SKM-1 treated with dmso at 0.1 percent for 144 hours (cell line): ENCODE results near the gene MBTD1.
"Not testable (repeated sequence)": the region's sequence is repeated elsewhere in the genome, so short reads cannot be mapped to it uniquely, and the experiment has no call there.

Source experiments
- DNase-seq: peaks from one replicate; lab custom pipeline; 2025; ENCODE audit not compliant: unreplicated experiment; lab: John Stamatoyannopoulos, UW

MBTD1 gene

GRCh38 chr17:51255673-51256072 is 4.2 kb downstream of the MBTD1 start:
- no peak for DNase-seq

DNA sequence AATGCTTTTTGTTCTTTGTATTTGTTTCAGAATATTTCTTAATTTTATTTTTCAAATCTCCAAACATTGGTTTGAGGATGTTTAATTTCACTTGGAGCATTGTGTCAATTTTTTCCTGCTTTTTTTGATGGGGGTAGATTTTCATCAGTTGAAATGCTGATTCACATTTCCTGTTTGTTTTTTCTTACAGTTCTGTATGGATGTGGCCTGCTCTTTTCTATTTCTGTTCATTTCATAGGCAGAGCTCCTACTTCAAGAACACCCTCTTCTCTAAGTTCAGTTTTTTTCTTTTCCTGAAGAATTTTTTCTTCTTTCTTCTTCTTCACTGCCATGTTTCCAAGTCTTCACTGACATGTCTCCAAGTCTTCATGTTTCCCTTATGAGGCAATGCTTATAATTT is 8.8 kb downstream of the MBTD1 start:
- no peak for DNase-seq

- no peak for DNase-seq
Measured at GRCh38 chr17:51250314-51250840, 9.5 kb downstream of the MBTD1 start.

DNA sequence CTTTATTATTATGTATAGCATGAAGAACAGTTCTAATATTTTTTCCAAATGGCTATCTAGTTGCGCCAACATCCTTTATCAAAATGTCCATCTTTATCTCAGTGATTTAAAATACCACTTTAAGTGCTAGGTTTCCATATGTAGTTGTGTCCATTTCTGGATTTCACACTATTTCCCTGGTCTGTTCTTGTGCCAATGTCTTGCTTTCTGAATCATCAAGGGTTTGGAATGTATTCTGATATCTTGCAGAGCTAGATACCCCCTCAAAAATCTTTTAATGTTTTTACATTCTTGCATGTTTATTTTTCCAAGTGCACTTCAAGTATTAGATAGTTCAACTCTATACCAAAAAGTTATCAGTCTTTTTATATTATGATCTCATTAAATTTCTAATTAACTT is 14.3 kb downstream of the MBTD1 start:
- DNase-seq: no peak

GRCh38 chr17:51244041-51244440 is 15.8 kb downstream of the MBTD1 start:
- DNase-seq: no peak

GRCh38 chr17:51240275-51240674 is 19.6 kb downstream of the MBTD1 start:
- DNase-seq: no peak

DNA sequence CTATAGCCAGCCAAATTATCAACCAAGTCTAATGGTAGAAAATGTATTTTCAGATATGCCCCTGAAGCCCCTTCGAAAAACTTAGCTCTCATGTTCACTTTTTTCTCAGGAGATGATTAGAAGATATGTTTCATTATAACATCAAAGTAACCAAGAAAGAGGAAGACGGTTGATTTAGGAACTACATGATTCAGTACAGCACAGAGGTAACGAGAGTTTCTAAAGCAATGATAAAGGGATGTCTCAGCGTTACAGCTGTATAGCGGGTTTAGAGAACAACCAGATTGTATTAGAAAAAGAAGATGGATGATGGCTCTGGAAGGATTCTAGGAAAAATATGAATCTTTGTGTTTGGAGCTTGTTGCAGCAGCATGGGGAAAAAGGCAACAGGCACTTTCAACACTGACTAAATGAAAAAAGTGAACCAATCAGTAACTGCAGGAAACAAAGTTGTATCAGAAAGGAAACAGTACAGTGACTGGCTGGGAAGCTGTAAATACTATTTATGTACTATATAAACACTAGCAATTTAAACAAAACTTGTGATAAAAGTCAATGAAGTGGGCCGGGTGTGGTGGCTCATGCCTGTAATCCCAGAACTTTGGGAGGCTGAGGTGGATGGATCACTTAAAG is 21.5 kb downstream of the MBTD1 start:
- no peak for DNase-seq

GRCh38 chr17:51234162-51234561 is 25.7 kb downstream of the MBTD1 start:
- DNase-seq: no peak

DNA sequence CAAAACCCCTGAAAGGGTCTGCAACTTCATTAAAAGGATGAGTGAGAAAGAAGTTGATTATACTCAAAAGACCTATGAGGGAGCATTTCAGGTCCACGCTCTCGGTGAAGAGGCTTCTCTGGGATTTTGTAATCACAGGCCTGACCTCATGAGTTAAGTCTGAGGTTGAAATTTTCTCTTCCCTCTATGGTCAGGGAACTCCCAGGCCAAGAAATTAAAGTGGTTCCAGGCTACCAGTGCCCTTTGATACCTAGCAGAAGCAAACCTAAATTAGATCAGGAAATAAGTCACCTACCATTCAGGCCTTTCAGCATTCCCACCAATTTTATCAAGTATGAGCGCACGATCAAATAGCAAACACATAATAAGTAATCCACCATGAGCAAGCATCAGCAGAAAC is 27.9 kb downstream of the MBTD1 start:
- DNase-seq: no peak

DNA sequence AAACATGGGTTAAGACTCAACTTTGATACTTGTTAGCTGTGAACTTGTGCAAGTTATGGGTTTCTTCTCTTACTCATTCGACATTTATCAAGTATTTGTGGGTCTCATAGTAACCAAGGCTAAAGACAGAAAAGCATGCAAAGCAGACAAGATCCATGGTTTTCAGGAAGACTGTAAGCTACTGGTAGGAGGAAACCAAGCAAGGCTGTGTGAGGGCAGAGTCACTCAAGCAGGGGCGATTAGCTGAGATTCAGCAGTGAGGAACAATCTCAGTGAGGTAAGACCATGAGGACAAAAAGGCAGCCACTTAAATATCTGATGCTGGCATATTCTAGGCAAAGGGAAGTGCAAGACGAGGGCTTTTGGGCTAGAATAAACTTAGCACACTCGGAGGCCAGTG is 29.5 kb downstream of the MBTD1 start:
- no peak for DNase-seq

DNA sequence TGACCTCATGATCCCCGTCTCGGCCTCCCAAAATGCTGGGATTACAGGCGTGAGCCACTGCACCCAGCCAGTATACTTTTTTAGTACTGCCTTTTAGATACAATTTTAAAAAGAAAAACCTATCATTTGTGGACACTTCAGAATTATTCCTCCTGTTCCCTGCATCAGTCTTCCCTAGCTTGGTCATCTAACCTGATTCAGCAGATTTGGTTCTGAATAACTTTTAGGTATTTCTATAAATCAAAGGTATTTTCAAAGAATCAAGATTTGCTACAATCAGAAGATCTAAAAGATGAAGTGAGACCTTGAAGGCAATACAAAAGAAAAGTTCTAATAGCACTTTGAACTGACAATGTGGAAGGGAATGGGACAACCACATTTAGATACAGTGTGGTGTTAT is 30.0 kb downstream of the MBTD1 start:
- no peak for DNase-seq

- no peak for DNase-seq
Measured at GRCh38 chr17:51228161-51228560, 31.7 kb downstream of the MBTD1 start.

GRCh38 chr17:51225523-51225922 is 34.3 kb downstream of the MBTD1 start:
- not testable (repeated sequence) for DNase-seq

GRCh38 chr17:51224402-51225262 is 35.2 kb downstream of the MBTD1 start:
- no peak for DNase-seq

GRCh38 chr17:51221322-51221721 is 38.5 kb downstream of the MBTD1 start:
- DNase-seq: no peak

DNA sequence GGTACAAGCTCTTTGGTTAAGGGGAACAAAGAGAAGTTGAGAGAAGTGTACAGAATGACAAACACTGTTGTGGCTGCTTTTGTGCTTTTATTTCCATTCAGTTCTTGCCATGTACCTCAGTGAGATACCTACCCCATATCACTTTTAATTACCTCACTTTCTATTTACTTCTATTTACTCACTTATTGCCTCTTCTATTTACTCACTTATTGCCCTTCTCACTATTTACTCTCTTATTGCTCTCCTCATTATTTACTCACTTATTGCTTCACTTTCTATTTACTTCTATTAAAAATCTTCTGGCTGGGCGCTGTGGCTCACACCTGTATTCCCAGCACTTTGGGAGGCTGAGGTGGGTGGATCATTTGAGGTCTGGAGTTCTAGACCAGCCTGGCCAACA is 41.9 kb downstream of the MBTD1 start:
- no peak for DNase-seq

- DNase-seq: no peak
Measured at GRCh38 chr17:51214920-51215319, 44.9 kb downstream of the MBTD1 start.

DNA sequence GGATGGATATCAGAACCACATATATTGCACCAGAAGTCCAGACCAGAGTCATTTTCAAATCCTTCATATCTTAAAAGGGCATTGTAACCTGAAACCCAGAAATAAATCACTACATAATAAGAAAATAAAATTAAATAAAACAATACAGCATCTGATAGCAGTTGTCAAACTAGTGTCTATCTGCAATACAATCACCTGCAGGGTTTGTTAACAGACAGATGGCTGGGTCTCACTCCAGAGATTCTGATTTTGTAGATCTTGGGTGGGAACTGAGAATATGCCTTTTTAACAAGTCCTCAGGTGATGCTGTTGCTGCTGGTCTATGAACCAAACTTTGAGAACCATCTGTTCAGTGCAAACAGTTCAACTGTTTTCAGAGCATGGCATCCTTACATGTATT is 56.0 kb downstream of the MBTD1 start:
- DNase-seq: no peak

DNA sequence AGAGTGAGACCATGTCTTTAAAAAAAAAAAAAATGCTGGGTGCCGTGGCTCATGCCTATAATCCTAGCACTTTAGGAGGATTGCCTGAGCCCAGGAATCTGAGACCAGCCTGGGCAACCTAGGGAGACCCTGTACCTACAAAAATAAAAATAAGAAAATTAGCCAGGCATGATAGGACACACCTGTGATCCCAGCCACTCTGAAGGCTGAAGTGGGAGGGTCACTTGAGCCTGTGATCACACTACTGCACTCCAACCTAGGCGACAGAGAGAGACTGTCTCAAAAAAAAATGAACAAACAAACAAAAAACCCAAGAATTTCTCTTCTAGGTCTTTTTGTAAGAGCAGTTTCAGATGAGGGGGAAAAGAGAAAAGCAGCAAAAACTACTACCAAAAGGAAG is 59.0 kb downstream of the MBTD1 start:
- no peak for DNase-seq

GRCh38 chr17:51200295-51200694 is 59.6 kb downstream of the MBTD1 start:
- DNase-seq: no peak

DNA sequence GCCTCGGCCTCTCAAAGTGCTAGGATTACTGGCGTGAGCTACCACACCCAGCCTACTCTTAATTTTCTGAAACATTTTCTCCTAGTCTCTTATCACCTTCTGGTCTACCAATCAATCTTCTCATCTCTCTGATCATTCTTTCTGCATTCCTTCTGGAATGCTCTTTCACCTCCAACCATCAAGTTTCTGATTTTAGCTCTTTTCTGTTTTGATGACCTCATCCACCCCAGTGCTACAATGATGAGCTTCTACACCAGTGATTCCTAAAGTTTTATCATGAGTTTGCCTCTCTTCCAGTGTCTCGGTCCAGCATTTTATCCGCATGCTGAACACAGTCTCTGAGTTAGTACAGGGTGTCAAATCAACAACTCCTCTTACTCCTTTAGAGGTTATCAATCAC is 62.1 kb downstream of the MBTD1 start:
- DNase-seq: no peak

DNA sequence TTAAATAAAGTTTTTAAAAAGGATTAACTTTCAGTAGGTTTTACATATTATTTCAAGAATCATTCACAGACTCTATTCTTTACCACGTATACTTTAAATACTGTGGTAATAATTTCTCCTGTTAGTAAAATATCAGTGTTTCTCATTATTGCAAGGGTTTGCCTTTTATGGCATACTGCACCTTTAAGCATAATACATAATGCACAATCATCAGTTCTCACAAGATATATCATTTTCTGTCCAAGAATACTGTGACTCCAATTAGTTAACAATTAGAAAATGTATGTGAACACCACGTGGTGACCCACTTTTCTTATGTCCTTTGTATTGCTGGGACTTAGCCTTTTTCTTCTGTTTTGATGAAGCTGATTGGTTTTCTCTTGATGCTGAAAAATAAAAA is 68.0 kb downstream of the MBTD1 start:
- DNase-seq: no peak
